GM19025 (cell line): Measurements from ENCODE around the gene SLC25A20.
"Not testable (repeated sequence)": the region's sequence is repeated elsewhere in the genome, so short reads cannot be mapped to it uniquely, and the experiment has no call there.

ENCODE experiments used
- ATAC-seq: cut with Tn5 transposase; IDR thresholded peaks from one replicate; pipeline ENCODE4 v1.9.1; 2021; ENCODE audit warnings: mild to moderate bottlenecking, low read depth, moderate library complexity; ENCODE audit not compliant: unreplicated experiment

Gene SLC25A20, protein sequence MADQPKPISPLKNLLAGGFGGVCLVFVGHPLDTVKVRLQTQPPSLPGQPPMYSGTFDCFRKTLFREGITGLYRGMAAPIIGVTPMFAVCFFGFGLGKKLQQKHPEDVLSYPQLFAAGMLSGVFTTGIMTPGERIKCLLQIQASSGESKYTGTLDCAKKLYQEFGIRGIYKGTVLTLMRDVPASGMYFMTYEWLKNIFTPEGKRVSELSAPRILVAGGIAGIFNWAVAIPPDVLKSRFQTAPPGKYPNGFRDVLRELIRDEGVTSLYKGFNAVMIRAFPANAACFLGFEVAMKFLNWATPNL

DNA sequence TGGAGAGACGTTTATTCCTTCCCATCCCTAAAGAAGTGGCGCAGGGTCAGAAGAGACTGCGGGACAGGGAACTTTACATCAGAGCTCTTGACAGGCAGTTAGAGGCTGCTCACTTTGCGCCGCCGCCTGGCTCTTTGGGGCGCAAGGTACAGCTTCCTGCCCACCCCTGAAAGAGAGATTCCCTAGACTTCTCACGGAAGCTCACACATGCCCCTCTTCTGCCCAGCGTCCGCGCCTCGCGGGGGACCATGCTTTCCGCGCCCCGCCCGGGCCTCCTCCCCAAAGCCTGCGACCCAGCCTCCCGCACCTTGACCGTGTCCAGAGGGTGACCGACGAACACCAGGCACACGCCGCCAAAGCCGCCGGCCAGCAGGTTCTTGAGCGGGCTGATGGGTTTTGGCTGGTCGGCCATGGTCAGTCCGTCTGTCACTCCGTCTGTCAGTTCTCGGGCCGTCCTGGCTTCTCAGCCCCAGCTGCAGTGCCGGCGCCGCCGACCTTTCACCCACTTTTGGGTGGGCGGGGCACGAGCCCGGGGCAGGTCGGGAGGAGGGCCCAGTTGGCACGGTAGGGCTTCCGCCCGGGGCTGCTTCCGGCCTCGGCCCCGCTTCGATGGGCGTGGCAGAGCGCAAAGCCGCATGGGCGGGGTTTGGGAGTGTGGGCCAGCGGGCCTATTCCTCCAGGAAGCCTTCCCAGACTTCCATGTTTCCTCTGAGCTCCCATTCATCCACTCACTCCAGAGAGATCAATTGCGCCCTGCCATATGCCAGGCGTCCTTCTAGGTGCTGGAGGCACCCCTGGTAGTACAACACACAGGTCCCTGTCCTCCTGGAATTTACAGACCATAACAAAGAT lies at the start of gene SLC25A20:
SLC25A20 (minus strand) TSS at position 500 of the 852 bp plus-strand sequence; CDS start at position 412, 88 bp downstream.
- peak; percentile 87 for ATAC-seq

DNA sequence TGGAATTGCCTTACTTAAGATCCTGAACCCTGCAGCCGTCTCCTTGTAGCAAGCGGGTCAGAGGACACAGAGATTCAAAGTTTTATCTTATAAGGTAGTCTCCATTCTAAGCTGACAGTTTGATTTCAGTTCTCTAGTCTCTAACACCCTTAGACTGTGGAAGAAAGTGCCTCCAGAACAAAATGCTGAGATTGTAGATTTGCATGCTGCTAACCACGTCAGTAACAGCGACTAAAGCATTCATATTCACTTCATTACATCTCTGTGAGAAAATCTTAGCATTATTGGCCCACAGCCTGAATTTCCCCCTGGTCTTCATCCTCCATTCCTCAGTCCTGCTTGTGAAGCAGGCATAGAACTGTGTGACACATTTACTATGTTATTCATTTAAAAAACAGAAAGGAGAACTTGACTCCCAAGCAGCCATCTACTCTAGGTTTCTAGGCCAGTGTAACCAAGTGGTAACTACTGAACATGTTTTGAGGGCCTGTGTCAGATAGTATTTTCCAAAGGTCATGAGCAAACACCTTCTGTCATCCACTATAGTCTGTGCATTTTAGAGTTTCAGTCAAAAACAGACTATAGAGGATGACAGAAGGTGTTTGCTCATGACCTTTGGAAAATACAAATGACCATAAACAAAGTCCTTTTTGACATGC lies 47.3 kb upstream of the SLC25A20 start:
- no peak for ATAC-seq

DNA sequence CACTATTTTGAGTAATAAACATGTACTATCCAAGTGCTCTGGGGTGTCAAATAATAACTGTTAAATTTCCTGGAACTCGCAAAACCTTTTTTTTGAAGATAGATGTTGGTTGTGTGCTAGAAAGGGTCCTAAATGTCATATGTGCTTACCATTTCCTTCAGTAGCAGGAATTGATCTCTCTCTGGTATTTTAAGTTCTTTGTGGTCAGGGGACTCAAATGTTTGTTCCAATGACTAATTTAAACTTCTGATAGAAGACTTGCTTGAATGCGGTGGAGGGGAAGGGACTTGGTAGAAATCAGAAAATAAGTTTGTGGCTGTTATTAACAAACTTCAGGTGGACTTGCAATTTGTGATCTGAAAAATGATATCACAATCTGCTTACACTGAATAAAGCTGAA lies 46.8 kb upstream of the SLC25A20 start:
- no peak for ATAC-seq

DNA sequence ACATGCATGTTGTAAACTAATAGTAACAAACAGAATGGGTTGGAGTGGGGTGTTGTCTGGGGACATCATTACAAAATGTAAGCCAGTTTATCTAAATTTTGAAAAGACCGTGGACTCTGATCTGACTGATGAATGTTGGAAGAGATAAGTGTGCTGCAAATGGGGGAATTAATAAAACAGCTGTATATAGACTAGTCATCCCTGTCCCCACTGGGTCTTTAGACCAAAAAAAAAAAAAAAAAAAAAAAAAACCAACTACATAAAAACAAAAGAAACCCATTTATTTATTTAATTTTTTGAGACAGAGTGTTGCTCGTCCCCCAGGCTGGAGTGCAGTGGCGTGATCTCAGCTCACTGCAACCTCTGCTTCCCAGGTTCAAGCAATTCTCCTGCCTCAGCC lies 40.0 kb upstream of the SLC25A20 start:
- no peak for ATAC-seq

DNA sequence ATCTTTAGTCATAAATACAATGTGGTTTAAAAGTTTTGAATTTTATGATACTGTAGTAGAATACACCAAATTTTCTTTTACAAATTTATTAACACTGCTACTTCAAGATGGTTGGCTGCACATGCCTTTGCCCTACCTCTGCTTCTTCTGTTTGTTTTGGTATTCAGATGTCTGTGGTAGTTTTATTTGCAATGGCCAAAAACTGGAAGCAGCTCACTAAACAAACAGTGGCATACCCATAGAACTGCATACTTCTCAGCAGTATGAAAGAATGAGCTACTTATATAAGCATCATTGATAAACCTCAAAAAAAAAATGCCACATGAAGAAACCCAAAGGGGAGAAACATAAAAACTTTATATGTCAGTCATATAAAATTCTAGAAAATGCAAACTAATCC lies 39.5 kb upstream of the SLC25A20 start:
- no peak for ATAC-seq

DNA sequence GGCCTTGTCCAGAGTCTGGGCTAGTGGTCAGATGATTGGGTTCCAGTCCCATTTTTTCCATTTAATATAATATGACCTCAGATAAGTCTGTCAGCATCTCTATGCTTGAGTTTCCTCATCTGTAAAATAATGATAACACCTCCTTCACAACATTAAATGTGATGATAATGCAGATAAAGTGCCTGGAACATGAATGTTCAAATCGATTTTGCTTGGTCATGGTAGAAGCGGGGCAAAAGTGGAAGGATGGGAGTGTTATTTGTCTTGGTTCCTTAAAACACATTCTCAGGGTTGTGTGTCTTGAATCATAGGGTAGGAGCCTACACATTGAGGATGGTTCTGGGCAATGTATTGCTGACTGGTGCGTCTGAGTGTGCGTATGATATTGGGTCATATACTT lies 36.8 kb upstream of the SLC25A20 start:
- no peak for ATAC-seq

DNA sequence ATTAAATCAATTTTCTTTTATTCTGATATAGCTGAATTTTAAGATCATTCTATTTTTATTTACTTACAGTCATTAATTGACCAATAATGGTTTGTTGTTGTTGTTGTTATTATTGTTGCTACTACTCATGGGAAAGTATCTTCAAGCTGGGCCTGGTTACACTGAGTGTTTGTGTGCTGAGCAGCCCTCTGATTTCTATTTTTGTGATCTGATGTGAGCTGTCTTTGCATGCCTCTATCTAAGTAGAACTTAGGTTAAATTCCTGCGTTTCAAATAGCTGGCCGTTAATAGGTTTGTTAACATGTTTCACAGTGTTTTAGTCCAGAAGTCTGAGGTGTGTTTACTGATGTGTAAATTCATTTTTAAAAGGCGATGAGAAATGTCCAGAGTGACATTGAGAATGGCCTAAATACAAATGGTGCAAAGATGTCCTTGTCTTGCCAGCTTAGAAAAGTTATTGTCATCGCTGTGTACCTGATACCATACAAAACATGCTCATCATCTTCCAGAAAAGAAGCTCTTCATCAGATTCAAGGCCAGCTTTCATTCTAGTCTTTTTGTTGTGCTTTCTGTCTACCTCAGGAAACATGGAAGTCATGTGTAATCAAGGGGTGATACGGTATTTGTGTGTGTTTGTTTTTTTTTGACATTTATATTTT lies 35.8 kb upstream of the SLC25A20 start:
- no peak for ATAC-seq

DNA sequence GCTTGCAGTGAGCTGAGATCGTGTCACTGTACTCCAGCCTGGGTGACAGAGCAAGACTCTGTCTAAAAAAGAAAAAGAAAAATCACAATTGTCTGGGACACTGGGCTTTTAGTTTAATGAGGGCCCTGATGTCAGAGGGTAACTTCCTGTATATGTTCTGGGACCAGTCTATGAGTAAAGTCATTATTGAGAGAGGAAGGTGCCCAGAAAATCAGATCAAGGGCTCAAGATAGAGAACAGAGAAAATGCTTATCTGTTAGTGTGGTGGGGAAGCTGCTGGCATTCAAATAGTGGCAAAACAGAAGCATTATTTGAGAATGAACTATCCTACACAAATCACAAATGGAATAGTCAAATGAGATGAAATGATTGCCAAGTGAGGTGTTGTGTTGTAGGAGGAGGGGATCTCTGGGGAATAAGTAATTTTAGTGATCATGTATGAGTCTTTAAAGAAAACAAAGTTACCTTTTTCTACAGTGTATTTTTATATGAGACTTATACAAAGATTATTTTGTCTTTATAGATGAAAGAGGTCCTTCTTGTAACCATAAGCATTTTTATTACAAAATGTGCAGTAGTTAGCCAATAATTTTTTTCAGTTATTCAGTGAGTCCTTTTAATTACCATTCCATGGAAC lies 33.4 kb upstream of the SLC25A20 start:
- ATAC-seq: no peak

DNA sequence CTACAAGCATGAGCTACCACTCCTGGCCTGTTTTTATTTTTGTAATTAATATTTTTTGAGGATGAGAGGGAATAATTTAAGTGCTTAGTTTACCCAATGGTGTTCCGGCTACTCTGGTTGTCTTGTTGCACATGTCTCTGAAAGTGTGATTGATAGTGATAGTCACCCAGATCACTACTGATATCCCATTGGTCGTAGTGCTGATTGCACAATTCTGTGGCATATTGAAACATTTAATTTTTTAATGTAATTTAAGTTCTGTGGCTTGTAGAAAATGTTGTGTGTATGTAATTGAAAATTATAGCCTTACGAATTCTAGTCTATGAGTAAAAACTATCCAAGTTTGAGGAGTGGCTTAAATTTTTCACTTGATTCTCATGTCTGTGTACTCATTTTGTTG lies 31.9 kb upstream of the SLC25A20 start:
- no peak for ATAC-seq

DNA sequence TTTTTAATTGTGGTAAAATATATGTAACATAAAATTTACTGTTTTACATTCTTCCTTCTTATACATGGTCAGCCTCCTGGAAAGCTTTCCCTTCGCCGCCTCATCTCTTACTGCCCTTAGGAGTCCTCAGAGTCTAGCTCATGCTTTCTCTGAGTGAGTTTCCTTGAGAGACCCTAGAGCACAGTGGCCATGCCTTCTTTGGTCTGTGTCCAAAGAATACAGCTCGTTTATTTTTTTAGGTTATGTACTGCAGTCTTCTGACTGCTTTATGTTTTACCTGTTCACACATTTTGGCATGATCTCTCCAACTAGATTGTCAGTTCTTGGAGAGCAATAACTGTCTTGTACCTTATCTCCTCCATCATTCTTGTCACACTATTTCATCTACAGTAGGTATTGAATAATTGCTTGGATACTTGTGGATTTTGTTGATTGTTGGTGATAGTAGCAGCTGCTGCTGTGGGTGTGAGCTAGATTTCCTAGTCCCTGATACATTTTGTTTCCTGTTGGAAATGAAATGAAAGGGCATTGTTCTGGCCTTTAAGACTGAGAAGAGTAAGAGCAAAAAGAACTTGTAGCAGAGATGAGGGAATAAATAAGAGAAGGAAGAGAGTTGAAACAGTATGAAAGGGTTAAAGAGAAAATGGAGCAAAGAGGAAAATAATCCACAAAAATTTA lies 30.8 kb upstream of the SLC25A20 start:
- no peak for ATAC-seq

DNA sequence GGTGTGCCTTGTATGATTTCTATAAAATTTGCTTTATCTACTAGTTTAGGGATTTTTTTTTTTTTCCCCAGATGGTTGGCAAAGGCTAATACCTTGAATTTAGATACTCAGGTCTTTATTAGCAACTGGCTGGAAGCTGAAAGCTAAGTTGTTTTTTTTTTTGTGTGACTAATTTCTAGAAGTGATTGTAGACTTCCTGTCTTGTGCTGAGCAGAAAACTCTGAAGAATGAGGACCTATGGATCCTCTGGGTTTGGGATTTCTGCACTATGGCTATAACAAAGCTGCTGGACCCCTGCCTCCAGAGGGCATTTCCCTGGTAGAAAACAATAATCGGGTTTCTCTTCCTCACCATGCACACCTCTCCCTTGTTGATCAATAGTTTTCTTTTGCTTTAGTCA lies 30.0 kb upstream of the SLC25A20 start:
- ATAC-seq: no peak

DNA sequence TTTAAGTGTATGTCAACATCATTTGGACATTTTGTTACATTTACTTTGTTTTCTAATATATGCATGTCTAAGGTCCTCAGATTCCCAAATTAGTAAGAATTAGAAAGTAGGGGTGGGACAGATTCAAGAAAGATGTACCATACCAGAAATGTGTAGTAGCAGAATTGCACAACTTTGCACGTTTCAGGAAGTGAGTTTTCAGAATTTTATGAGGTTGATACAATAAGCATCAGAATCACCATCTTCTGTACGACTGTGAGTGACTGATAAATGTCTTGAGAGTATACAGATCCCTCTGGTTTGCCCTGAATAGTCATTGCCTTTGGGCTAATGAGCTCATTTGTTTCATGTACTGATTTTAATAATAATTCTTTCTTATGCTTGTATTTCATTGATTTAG lies 29.2 kb upstream of the SLC25A20 start:
- no peak for ATAC-seq

DNA sequence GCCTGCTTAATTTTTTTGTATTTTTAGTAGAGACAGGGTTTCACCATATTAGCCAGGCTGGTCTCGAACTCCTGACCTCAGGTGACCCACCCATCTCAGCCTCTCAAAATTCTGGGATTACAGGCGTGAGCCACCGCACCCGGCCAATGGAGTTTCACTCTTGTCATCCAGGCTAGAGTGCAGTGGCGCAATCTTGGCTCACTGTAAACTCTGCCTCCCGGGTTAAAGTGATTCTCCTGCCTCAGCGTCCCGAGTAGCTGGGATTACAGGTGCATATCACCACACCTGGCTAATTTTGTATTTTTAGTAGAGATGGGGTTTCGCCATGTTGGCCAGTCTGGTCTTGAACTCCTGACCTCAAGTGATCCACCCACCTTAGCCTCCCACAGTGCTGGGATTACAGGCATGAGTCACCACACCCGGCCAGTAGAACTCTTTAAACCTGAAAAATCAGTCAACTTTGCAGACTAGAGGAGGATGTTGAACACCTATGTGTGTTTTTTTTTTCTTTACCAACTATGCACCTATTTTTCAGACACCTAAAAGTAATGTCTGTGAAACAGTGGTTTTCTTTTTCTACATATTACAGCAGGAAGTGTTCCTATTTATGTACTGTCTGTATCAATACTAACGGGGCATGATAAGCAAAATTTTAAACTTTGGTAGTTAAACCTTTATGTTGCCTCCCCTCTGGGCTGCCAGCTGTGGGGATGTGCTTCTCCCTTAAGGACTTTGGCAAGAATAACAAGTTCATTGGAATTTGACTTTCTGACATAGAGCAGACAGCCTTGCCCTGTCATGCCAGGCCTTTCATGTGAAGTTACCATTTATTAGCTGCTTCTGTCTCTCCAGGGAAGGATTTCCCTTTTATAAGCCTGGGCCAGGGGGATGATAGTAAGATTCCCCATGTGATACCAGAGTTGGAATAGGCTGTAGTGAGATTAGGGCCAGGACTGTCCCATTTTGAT lies 28.0 kb upstream of the SLC25A20 start:
- no peak for ATAC-seq

DNA sequence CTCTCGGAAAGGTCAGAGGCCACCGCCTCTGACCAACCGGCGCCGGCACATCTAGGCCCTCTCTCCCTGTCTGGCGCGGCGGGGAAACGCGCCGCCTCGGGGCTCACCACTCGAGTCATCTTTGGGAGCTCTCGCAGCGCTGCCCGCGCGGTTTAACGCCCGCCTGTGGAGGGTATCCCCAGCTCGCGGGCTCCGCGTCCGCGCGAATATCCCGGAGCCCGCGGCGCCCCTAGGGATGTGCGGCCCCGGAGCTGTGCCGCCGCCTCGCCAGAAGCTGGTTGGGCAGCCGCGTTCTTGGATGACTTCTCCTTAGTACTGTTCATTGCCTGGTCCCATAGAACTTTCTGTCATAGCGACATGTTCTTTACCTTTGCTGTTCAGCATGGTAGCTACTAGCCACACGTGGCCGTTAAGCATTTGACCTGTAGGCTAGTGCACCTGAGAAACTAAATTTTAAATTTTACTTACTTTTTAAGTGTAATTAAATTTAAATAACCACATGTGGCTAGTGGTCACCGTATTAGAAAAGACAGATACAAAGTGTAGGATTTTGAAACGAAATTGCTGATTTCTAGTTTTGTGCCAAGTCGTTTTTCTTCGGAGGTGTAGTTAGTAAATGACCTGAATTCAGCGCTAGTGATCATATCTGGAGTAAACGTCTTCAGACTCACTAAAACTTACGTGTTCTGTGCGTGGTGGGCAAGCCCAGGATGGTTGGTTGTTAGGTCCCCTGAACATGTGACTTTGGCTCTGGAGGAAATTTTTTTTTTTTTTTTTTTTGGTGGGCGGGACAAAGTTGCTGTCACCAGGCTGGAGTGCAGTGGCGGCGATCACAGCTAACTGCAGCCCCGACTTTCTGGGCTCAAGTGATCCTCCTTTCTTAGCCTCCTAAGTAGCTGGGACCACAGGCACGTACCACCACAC lies 20.8 kb upstream of the SLC25A20 start:
- peak; percentile 24 for ATAC-seq

DNA sequence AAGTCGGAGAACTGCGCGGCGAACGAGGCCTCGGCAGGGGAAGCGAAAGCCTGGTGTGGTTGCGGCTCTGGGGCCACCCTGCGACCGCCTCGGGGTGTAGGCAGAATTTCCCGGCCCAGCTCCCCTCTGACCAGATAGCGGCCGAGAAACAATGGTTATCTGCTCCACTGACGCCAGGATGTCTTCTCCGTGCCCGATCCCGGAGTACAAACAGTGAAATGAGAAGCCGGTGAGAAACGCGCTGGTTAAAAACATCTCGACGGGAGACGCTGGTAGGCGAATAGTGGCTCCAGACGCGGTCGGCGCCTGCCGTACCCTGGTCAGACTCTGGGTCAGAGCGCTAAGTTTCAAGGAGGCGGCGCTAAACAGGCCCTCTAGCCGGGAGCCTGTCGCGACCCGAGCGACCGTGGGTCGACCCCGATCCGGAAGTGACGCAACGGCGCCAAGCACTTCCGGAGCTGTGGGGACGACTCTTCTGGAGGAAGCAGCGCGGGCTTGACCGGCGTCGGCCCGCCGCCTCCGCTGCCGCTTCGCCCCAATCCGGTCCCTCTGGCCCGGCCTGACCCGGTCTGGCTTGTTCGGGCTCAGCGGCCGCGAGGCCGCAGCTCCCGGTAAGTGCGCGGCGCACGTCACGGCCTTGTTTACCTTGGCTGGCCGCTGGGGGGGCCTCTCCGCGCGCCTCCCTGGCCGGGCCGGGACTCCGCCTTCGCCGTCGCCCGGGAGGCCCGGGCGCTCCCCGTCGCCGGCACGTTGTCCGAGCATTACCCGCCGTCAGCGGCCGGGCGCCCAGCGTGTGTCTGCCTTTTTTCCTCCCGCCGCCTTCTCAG lies 19.9 kb upstream of the SLC25A20 start, which contains the start of gene ARIH2:
ARIH2 (plus strand) TSS at position 455 of the 827 bp plus-strand sequence. CDS start 8,717 bp downstream, outside the sequence.
- ATAC-seq: peak; percentile 76

DNA sequence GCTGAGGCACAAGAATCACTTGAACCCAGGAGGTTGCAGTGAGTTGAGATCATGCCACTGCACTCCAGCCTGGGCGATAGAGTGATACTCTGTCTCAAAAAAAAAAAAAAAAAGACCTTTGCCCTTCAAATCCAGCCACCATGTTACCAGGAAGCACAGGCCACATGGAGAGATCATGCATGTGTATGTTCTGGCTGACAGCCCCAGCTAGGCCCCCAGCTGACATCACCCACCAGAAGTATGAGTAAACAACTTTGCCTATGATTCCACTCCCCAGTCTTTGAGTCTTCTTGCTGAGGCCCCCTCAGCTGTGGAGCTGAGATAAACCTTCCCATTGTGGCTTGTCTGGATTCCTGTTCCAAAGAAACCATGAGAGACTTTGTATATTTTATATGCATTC lies 16.6 kb upstream of the SLC25A20 start:
- ATAC-seq: no peak

DNA sequence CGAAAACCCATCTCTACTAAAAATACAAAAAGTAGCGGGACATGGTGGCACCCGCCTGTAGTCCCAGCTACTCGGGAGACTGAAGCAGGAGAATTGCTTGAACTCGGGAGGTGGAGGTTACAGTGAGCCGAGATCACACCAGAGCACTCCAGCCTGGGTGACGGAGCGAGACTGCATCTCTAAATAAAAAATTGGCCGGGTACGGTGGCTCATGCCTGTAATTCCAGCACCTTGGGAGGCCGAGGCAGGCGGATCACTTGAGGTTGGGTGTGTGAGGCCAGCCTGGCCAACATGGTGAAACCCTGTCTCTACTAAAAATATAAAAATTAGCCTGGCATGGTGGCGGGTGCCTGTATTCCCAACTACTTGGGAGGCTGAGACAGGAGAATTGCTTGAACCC lies 8.3 kb upstream of the SLC25A20 start:
- ATAC-seq: not testable (repeated sequence)
